HCT116 (cell line): ENCODE data around the gene EBI3. TPM values are rescaled to one million over a fixed set of nuclear protein-coding genes. Genes with fewer than 3 reads are reported as not detected.

ENCODE experiments used
- ATAC-seq: fragments of 200-7000 bp; cut with Tn5 transposase; 2 replicates; pipeline ENCODE4 v1.9.1; 2020; ENCODE audit warnings: mild to moderate bottlenecking, moderate library complexity
- BruUV-seq: library from RNA; stranded (reverse); fragments of 400-500 nt; replicated peaks from 2 replicates; lab custom pipeline; 2021; lab: Mats Ljungman, UMichigan
- CTCF ChIA-PET: fragments of 300-600 bp; sonication (Branson Sonifier 250); formaldehyde crosslinking; loops from one replicate; lab custom pipeline; 2021; ENCODE audit warnings: antibody characterized with exemption; lab: Charles Lee
- POLR2A ChIA-PET: fragments of 300-600, 350-600 bp; sonication (Branson Sonifier 250); formaldehyde crosslinking; loops from one replicate; lab custom pipeline; 2021; ENCODE audit warnings: antibody characterized with exemption; lab: Charles Lee
- RAD21 ChIA-PET, 2 experiments: fragments of 300-600 bp; sonication (Branson Sonifier 250); formaldehyde crosslinking; loops; one replicate each; lab custom pipeline; 2023; ENCODE audit warnings: low total read pairs in 2 of 2; ENCODE audit not compliant: uncharacterized antibody in 2 of 2, unreplicated experiment in 2 of 2, low non-redundant PET in 1 of 2; lab: Charles Lee
- DNase-seq: peaks from one replicate; pipeline ENCODE4 v3.0.0-alpha.2; 2010; ENCODE audit warnings: low read depth, low spot score
- H2AFZ ChIP-seq: fragments of 200-600 bp; shearing (Covaris generic), sonication (generic); 2 replicates; pipeline ENCODE4 v1.6.1; 2017; ENCODE audit warnings: low read depth, mixed run types, mixed read lengths, antibody characterized with exemption, low read length; ENCODE audit not compliant: poor library complexity, severe bottlenecking
- H3K27ac ChIP-seq: 2 replicates; pipeline ENCODE4 v1.5.1; 2012; ENCODE audit warnings: low read depth, low read length
- H3K27me3 ChIP-seq: fragments of 200-600 bp; sonication (generic); 2 replicates; pipeline ENCODE4 v1.6.1; 2016; ENCODE audit warnings: mixed run types, low read length, mixed read lengths; ENCODE audit not compliant: insufficient read depth
- H3K36me3 ChIP-seq, 2 experiments: fragments of 200-500 bp in 1 of 2; fragments of 200-600 bp in 1 of 2; sonication (Bioruptor generic) in 1 of 2; sonication (generic) in 1 of 2; 2 replicates each; pipeline versions ENCODE4 v1.5.1 to v1.6.1; 2014 to 2016; ENCODE audit warnings: low read length in 2 of 2, inconsistent platforms in 1 of 2, mixed read lengths in 1 of 2, mixed run types in 1 of 2; ENCODE audit not compliant: insufficient read depth in 2 of 2, control insufficient read depth in 1 of 2
- H3K4me1 ChIP-seq, 2 experiments: fragments of 200-600 bp in 1 of 2; sonication (generic) in 1 of 2; 2 replicates each; pipeline versions ENCODE4 v1.5.1 to v1.6.1; 2012 to 2017; ENCODE audit warnings: low read length in 2 of 2, inconsistent platforms in 1 of 2, mild to moderate bottlenecking in 1 of 2, mixed read lengths in 1 of 2, mixed run types in 1 of 2, moderate library complexity in 1 of 2; ENCODE audit not compliant: insufficient read depth in 2 of 2, control insufficient read depth in 1 of 2
- H3K4me2 ChIP-seq: fragments of 200-600 bp; sonication (generic); 2 replicates; pipeline ENCODE4 v1.6.1; 2017; ENCODE audit warnings: mixed run types, low read length, mixed read lengths
- H3K4me3 ChIP-seq, 2 experiments: fragments of 200-600 bp in 1 of 2; sonication (generic) in 1 of 2; replicated peaks in 1 of 2; 2 replicates each; pipeline ENCODE4 v1.5.1; 2011 to 2016; ENCODE audit warnings: low read length in 2 of 2, control low read depth in 1 of 2, low read depth in 1 of 2, mild to moderate bottlenecking in 1 of 2, mixed read lengths in 1 of 2, mixed run types in 1 of 2
- H3K79me2 ChIP-seq: fragments of 200-600 bp; sonication (generic); 2 replicates; pipeline ENCODE4 v1.6.1; 2017; ENCODE audit warnings: mild to moderate bottlenecking, mixed run types, low read length, moderate library complexity, mixed read lengths; ENCODE audit not compliant: insufficient read depth
- H3K9ac ChIP-seq: fragments of 200-600 bp; sonication (generic); 2 replicates; pipeline ENCODE4 v1.6.1; 2016; ENCODE audit warnings: low read length, mixed read lengths
- H3K9me2 ChIP-seq: fragments of 200-600 bp; sonication (generic), shearing (Covaris generic); 2 replicates; pipeline ENCODE4 v1.6.1; 2017; ENCODE audit warnings: mixed run types, mild to moderate bottlenecking, moderate library complexity; ENCODE audit not compliant: insufficient read depth
- H3K9me3 ChIP-seq, 2 experiments: fragments of 200-500 bp in 1 of 2; fragments of 200-600 bp in 1 of 2; sonication (Bioruptor generic) in 1 of 2; sonication (generic) in 1 of 2; 2 replicates each; pipeline ENCODE4 v1.6.1; 2014 to 2017; ENCODE audit warnings: low read length in 2 of 2, mixed read lengths in 2 of 2, inconsistent platforms in 1 of 2, low read depth in 1 of 2, mild to moderate bottlenecking in 1 of 2, mixed run types in 1 of 2, moderate library complexity in 1 of 2; ENCODE audit not compliant: control insufficient read depth in 1 of 2, insufficient read depth in 1 of 2
- H4K20me1 ChIP-seq: fragments of 200-600 bp; sonication (generic), shearing (Covaris generic); 2 replicates; pipeline ENCODE4 v1.6.1; 2017; ENCODE audit warnings: mixed run types, mild to moderate bottlenecking, moderate library complexity; ENCODE audit not compliant: insufficient read depth
- ATF3 ChIP-seq: IDR thresholded peaks from 2 replicates; pipeline ENCODE4 v1.6.1; 2012
- CBX3 ChIP-seq: IDR thresholded peaks from 2 replicates; pipeline ENCODE4 v1.6.1; 2012; ENCODE audit warnings: low read depth
- EGR1 ChIP-seq: IDR thresholded peaks from 2 replicates; pipeline ENCODE4 v1.6.1; 2012; ENCODE audit warnings: low read depth
- ELF1 ChIP-seq: IDR thresholded peaks from 2 replicates; pipeline ENCODE4 v1.6.1; 2012; ENCODE audit warnings: low read depth, borderline replicate concordance
- EZH2 ChIP-seq: fragments of 200-600 bp; sonication (generic); IDR thresholded peaks from 2 replicates; pipeline ENCODE4 v1.6.1; 2017; ENCODE audit warnings: antibody characterized with exemption, mixed run types
- JUND ChIP-seq: IDR thresholded peaks from 2 replicates; pipeline ENCODE4 v1.6.1; 2012
- POLR2A ChIP-seq: IDR thresholded peaks from 2 replicates; pipeline ENCODE4 v1.7.0; 2011; ENCODE audit warnings: borderline replicate concordance; ENCODE audit not compliant: insufficient read depth, insufficient read length; ENCODE audit errors: extremely low read depth
- RAD21 ChIP-seq: IDR thresholded peaks from 2 replicates; pipeline ENCODE4 v1.6.1; 2012; ENCODE audit warnings: low read depth, mild to moderate bottlenecking
- REST ChIP-seq: IDR thresholded peaks from 2 replicates; pipeline ENCODE4 v1.6.1; 2012; ENCODE audit warnings: low read depth
- SRF ChIP-seq: IDR thresholded peaks from 2 replicates; pipeline ENCODE4 v1.6.1; 2012; ENCODE audit warnings: low read depth
- ZFX ChIP-seq: fragments of 450-650 bp; IDR thresholded peaks from 2 replicates; pipeline ENCODE4 v1.6.1; 2017
- intact Hi-C: fragments of 100-400 bp; cut with micrococcal nuclease; formaldehyde crosslinking; loops from 2 replicates; pipeline ENCODE4 v1.10.0; 2022
- total RNA-seq: library from RNA; stranded (reverse); gene quantifications from one replicate; pipeline ENCODE4 v1.2.1, GENCODE V29; 2021; ENCODE audit not compliant: unreplicated experiment

Gene EBI3
- total RNA-seq, 1 experiment from 2014 or later = 1.2 TPM

GRCh38 chr19:4279267-4279529 lies 49.9 kb downstream of the EBI3 start:
- H3K9me3 ChIP-seq = no peaks in the 10 kb centered on the region
- H3K4me2 ChIP-seq = no peak overlapping the region
- no peaks in the 10 kb centered on the region for H3K9me2 ChIP-seq
- no peak overlapping the region for H3K4me3 ChIP-seq
- H2AFZ ChIP-seq = no peak overlapping the region
- no peaks in the 10 kb centered on the region for H3K36me3 ChIP-seq
- RAD21 ChIA-PET = no interaction called here
- no peaks in the 10 kb centered on the region for H4K20me1 ChIP-seq
- peaks cover under 1 to 13% of the 10 kb centered on the region in 2 experiments; a peak in 3 of 4 replicates for H3K4me1 ChIP-seq
- H3K27me3 ChIP-seq = no peaks in the 10 kb centered on the region
- H3K79me2 ChIP-seq = no peaks in the 10 kb centered on the region
- H3K27ac ChIP-seq = no peak overlapping the region
- H3K9ac ChIP-seq = no peak overlapping the region
- POLR2A ChIA-PET = no interaction called here
- TF ChIP-seq ZFX (no peak), POLR2A (no peak), SRF (no peak), JUND (no peak), EGR1 (no peak)
- BruUV-seq = no TSS peak
- ATAC-seq = no peak
- CTCF ChIA-PET = no interaction called here
- intact Hi-C loops = no loop called here
- no peak for DNase-seq

GRCh38 chr19:4279530-4280422 lies 50.5 kb downstream of the EBI3 start:
- no peaks in the 10 kb centered on the region for H3K79me2 ChIP-seq
- no peak for ATAC-seq

More at GRCh38 chr19:4279530-4280422, 50.5 kb downstream of the EBI3 start:
- H3K9ac ChIP-seq = no peak overlapping the region
- BruUV-seq = no TSS peak
- peaks cover 5 to 19% of the 10 kb centered on the region in 2 experiments; a peak in 3 of 4 replicates for H3K4me1 ChIP-seq
- no peaks in the 10 kb centered on the region for H3K9me2 ChIP-seq
- intact Hi-C loops = no loop called here
- H4K20me1 ChIP-seq = no peaks in the 10 kb centered on the region
- H3K9me3 ChIP-seq = no peaks in the 10 kb centered on the region
- TF ChIP-seq ATF3 (no peak), SRF (no peak), JUND (no peak), ELF1 (no peak), EGR1 (no peak), CBX3 (no peak), EZH2 (no peak), REST (no peak), RAD21 (no peak)
- H3K27me3 ChIP-seq = no peaks in the 10 kb centered on the region
- CTCF ChIA-PET = no interaction called here
- no peak overlapping the region for H3K4me3 ChIP-seq
- POLR2A ChIA-PET = no interaction called here
- no peak overlapping the region for H2AFZ ChIP-seq
- no peak for DNase-seq
- H3K36me3 ChIP-seq = no peaks in the 10 kb centered on the region
- no peak overlapping the region for H3K4me2 ChIP-seq
- H3K27ac ChIP-seq = no peak overlapping the region
- RAD21 ChIA-PET = no interaction called here
